ENCODE results near the gene GPR55.

- TF ChIP-seq CTCF (IDR thresholded peaks at IDR 0.05) (no peak), POLR2A (IDR thresholded peaks at IDR 0.05) (no peak)
These were observed 16.4 kb upstream of the GPR55 start for GRCh38 chr2:230941202-230942180.
